Stimulated activated CD8-positive, alpha-beta memory T cell treated with anti-CD3 and anti-CD28 coated beads, Interleukin-2, amount 100 ng/mL, for 1 hour (primary cell): ENCODE data around the gene ARHGEF7.
"Not testable (repeated sequence)": the region's sequence is repeated elsewhere in the genome, so short reads cannot be mapped to it uniquely, and the experiment has no call there.

Experiments used
- DNase-seq, 2 donors: peaks; one replicate each; pipeline ENCODE4 v3.0.0-alpha.2; 2020; ENCODE audit warnings: low read depth in 2 of 2

Gene ARHGEF7

GRCh38 chr13:111115061-111115964 is at the start of gene ARHGEF7:
TSS of gene ARHGEF7 (plus strand) at chr13:111115310. CDS start at chr13:111115527, 217 bp downstream.
- no peak for DNase-seq

GRCh38 chr13:111065698-111066097 is 49.4 kb upstream of the ARHGEF7 start:
- no peak for DNase-seq

GRCh38 chr13:111066544-111066943 is 48.6 kb upstream of the ARHGEF7 start:
- DNase-seq = no peak

GRCh38 chr13:111068009-111068350 is 47.1 kb upstream of the ARHGEF7 start:
- no peak for DNase-seq

GRCh38 chr13:111071120-111071519 is 44.0 kb upstream of the ARHGEF7 start:
- DNase-seq = not testable (repeated sequence)

GRCh38 chr13:111071526-111071925 is 43.6 kb upstream of the ARHGEF7 start:
- not testable (repeated sequence) for DNase-seq

GRCh38 chr13:111074826-111075225 is 40.3 kb upstream of the ARHGEF7 start:
- DNase-seq = no peak

- no peak for DNase-seq
Observed at GRCh38 chr13:111076155-111077013, 38.7 kb upstream of the ARHGEF7 start.

GRCh38 chr13:111079375-111079774 is 35.7 kb upstream of the ARHGEF7 start:
- DNase-seq = no peak

- no peak for DNase-seq
Observed at GRCh38 chr13:111080642-111081041, 34.5 kb upstream of the ARHGEF7 start.

GRCh38 chr13:111082240-111082639 is 32.9 kb upstream of the ARHGEF7 start:
- no peak for DNase-seq

GRCh38 chr13:111082769-111083168 is 32.3 kb upstream of the ARHGEF7 start:
- DNase-seq = not testable (repeated sequence)

GRCh38 chr13:111083693-111084092 is 31.4 kb upstream of the ARHGEF7 start:
- not testable (repeated sequence) for DNase-seq

- no peak for DNase-seq
Observed at GRCh38 chr13:111090169-111090568, 24.9 kb upstream of the ARHGEF7 start.

GRCh38 chr13:111092685-111093084 is 22.4 kb upstream of the ARHGEF7 start:
- no peak for DNase-seq

- no peak for DNase-seq
Observed at GRCh38 chr13:111093136-111093535, 22.0 kb upstream of the ARHGEF7 start.

- DNase-seq = no peak
Observed at GRCh38 chr13:111093634-111094033, 21.5 kb upstream of the ARHGEF7 start.

GRCh38 chr13:111095031-111095840 is 19.9 kb upstream of the ARHGEF7 start:
- no peak for DNase-seq

GRCh38 chr13:111095911-111096501 is 19.1 kb upstream of the ARHGEF7 start:
- no peak for DNase-seq

GRCh38 chr13:111099290-111099689 is 15.8 kb upstream of the ARHGEF7 start:
- no peak for DNase-seq

- DNase-seq = no peak
Observed at GRCh38 chr13:111110054-111110453, 5.1 kb upstream of the ARHGEF7 start.
